ENCODE measurements around the gene RBM22. TPM values are rescaled to one million over a fixed set of nuclear protein-coding genes. Genes with fewer than 3 reads are reported as not detected.

The RBM22 gene
- total and polyA plus RNA-seq, 2 of the 4 experiments (the other 2 are of a cell fraction) = 26.2 to 34.2 TPM

GRCh38 chr5:150672237-150672883 is 28.5 kb downstream of the RBM22 start:
- no peak overlapping the region for H2BK5ac ChIP-seq (ENCODE audit: low read depth, low read length, poor library complexity, severe bottlenecking)
- peaks cover 8% of the 10 kb centered on the region for H3K9me1 ChIP-seq (ENCODE audit: insufficient read depth, low read length)
- in situ Hi-C loops (cut with MboI; ENCODE audit: low sequenced_read_pairs) = no loop called here
- ChIA-PET POLR2A (ENCODE audit: unreplicated experiment) (no interaction called here), CTCF (interaction anchor here (0.6 kb wide), 1 partner anchor 29 kb away, joined by 3 read pairs; the partner anchor contains the start of gene RBM22)
- peak overlapping the region; percentile 85 for H2AK9ac ChIP-seq (replicated peaks; ENCODE audit: low read depth, low read length, poor library complexity)
- no peaks in the 10 kb centered on the region for H4K20me1 ChIP-seq (ENCODE audit: insufficient read depth, low read length)
- TF ChIP-seq POLR2A (IDR thresholded peaks at IDR 0.05; ENCODE audit: low read depth, low read length) (no peak), CTCF (conservative IDR thresholded peaks at IDR 0.05; ENCODE audit: low read depth, low read length) (no peak), SMC3 (IDR thresholded peaks at IDR 0.05; ENCODE audit: low read depth, low read length) (no peak)
- no peak overlapping the region; the same call in 1 of the 2 replicates for H3K27ac ChIP-seq (ENCODE audit: insufficient read depth, low read length)
- H3K36me3 ChIP-seq (ENCODE audit: control insufficient read depth, insufficient read depth, low read length) = no peaks in the 10 kb centered on the region
- peak overlapping the region; percentile 49 for H3K4me3 ChIP-seq (ENCODE audit: insufficient read depth, low read depth, low read length)
- peaks cover 13% of the 10 kb centered on the region for H3K4me1 ChIP-seq (ENCODE audit: control insufficient read depth, insufficient read depth, low read length)
- peak overlapping the region; percentile 81; the same call in 1 of the 2 replicates for H3K23ac ChIP-seq (ENCODE audit: low read depth, low read length)
- no peaks in the 10 kb centered on the region for H3K9me3 ChIP-seq (ENCODE audit: control insufficient read depth, insufficient read depth, low read length)
- ATAC-seq (ENCODE audit: low read depth) (peak; percentile 43), DNase-seq (no peak)
- no TSS peak for BruUV-seq (replicated peaks)
- peak overlapping the region; percentile 68; the same call in 1 of the 2 replicates for H3K4ac ChIP-seq (ENCODE audit: low read depth, low read length)
- dilution Hi-C loops (cut with HindIII; ENCODE audit: low sequenced_read_pairs, unreplicated experiment) = no loop called here
- H2AFZ ChIP-seq (replicated peaks; ENCODE audit: low read length, poor library complexity) = peak overlapping the region; percentile 93
- intact Hi-C loops (cut with micrococcal nuclease) = no loop called here
- no peaks in the 10 kb centered on the region for H3K79me1 ChIP-seq (ENCODE audit: low read depth in 1 of 2, low read length in 2 of 2)
- H3K56ac ChIP-seq (ENCODE audit: extremely low read depth, insufficient read depth, low read length) = no peak overlapping the region; the same call in 1 of the 2 replicates
- H3K4me2 ChIP-seq (ENCODE audit: low read depth, low read length) = peak overlapping the region; percentile 98
- peak overlapping the region; percentile 62; the same call in 1 of the 2 replicates for H4K91ac ChIP-seq (ENCODE audit: insufficient read depth, low read depth, low read length)
- peak overlapping the region; percentile 80 for H3K18ac ChIP-seq (ENCODE audit: low read depth, low read length)
- peaks cover 12% of the 10 kb centered on the region for H3K27me3 ChIP-seq (ENCODE audit: control insufficient read depth, insufficient read depth, low read length)
- peak overlapping the region; percentile 73 for H2BK120ac ChIP-seq (ENCODE audit: low read depth, low read length)
- H4K5ac ChIP-seq (ENCODE audit: low read depth, low read length) = peak overlapping the region; percentile 82; the same call in 1 of the 2 replicates
- H3K14ac ChIP-seq (replicated peaks; ENCODE audit: low read depth, low read length) = 0 out of 2 replicates have a peak overlapping the region, but pooled peaks have one; percentile 56
- H4K8ac ChIP-seq (ENCODE audit: low read depth in 2 of 2, low read length in 2 of 2) = peak overlapping the region; percentile 62 to 74; a peak in 2 of 4 replicates
- WGBS, 2 experiments (ENCODE audit: extremely low coverage in 2 of 2, insufficient read length in 1 of 2) = 28% methylated on average over 6 of the region's 38 CpGs; no CpG with 5 or more reads in 1 of the 2 experiments
- 0 out of 3 replicates have a peak overlapping the region, but pooled peaks have one; percentile 45 for H2BK15ac ChIP-seq (ENCODE audit: low read depth, low read length)
- no peak overlapping the region for H2AK5ac ChIP-seq (ENCODE audit: low read depth, low read length)
- no peak overlapping the region for H2BK20ac ChIP-seq (ENCODE audit: low read depth, low read length)
- H3K9ac ChIP-seq (ENCODE audit: low read depth, low read length) = peak overlapping the region; percentile 43

Measured in IMR-90 (cell line).